SK-MEL-5 (cell line): ENCODE results near the gene UNCX. TPM values are rescaled to one million over a fixed set of nuclear protein-coding genes. Genes with fewer than 3 reads are reported as not detected.
"Not testable (repeated sequence)": the region's sequence is repeated elsewhere in the genome, so short reads cannot be mapped to it uniquely, and the experiment has no call there.

Experiments
- DNase-seq: peaks from one replicate; pipeline ENCODE4 v3.0.0-alpha.2; 2016; ENCODE audit warnings: low read depth, low spot score
- in situ Hi-C: cut with HindIII; loops from 2 replicates; pipeline ENCODE4 v1.10.0; 2016; ENCODE audit warnings: low sequenced_read_pairs, high pct_unique_total_duplicates, low pct_unique_long_range_greater_than_20kb
- total RNA-seq: library from RNA; depleted of rRNA; stranded (reverse); fragments of >200 nt; shearing (Covaris generic); gene quantifications from 2 replicates; pipeline ENCODE4 v1.2.3, GENCODE V29; 2014

The UNCX gene
- total RNA-seq, 1 experiment from 2014 or later = not detected

DNA sequence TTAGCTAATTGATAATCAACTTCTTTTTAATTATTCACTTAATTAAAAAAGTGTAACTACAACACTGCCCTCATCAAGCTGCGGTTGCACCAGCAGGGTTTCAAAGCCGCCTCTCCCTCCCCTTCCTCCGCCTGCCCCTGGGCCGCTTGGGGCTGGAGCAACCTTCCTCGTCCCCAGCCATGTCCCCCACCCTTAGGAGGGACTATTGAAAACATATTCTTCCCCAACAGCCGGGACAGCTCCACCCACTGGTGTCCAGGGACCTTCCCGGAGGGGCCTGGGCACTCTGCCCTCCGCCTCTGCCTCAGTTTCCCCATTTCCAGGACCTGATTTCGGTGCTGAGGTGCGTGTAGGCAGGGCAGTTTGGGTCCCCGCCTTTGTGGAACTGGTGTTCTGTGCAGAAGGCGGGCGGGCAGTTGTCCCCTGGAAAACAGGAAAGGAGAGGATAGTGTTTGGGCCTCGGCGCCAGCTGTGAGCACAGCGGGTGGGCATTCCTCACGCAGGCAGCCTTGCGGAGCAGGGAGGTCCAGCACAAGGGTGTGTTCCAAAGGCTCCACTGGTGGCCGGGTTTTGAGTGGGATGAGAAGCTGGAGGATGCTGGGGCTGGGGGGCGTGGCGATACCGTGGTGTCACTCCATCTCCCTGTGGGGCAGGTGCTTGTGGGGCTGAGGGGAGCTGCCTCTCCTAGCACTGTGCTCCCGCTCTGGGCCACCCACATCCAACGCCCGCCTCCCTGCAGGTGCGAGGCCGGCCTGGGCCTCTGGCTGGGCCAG is 15.7 kb downstream of the UNCX start:
- DNase-seq = no peak
- in situ Hi-C loops = no loop called here

DNA sequence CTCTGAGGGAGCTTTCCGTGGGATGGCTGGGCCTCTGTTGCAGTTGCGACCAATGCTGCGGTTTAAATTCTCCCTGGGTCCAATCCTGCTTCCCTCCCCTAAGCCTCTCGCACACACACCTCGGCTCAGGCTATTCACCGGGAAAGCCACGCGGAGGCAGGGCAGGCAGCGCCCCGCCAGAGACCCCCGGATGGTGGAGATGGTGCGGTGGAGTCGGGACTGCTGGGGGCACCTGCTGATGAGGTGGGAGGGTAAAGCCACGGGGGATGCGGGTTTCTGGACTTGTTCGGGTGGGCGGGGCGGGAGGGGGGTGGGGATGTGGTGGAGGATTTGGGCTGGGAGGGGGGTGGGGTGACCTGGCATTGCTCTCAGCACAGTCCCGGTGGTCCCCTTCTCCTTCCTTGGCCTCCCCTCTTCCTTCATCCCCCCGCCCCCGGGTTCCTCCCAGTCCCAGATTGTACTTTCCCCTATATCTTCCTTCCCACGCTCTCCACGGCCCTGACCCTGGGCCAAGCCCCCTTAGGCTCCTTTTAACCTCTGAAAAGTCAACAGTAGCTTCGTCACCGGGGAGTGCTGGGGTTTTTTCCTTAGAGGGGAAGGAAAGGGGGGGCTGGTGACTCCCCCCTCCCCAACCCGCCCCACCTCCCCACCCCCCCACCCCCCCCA is 16.4 kb downstream of the UNCX start:
- DNase-seq = no peak
- in situ Hi-C loops = no loop called here

GRCh38 chr7:1249731-1250130 is 17.1 kb downstream of the UNCX start:
- no peak for DNase-seq
- in situ Hi-C loops = no loop called here

DNA sequence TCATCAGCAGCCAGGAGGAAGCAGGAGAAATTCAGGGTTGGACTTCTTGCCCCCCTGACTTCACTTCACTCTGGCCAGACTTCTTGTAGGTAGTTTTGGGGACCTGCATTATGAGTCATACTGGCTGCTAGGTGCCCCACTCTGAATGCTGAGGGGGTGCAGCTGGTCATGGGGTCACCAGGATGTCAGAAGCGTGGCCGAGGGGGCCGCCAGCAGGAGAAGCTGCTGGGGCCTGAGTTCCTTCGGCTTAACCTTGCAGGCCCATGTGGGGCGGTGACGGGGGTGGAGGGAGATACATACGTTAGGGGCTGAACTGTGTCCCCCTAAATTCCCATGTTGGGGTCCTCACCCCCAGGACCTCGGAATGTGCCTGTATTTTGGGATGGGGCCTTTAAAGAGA is 18.2 kb downstream of the UNCX start:
- no peak for DNase-seq
- in situ Hi-C loops = no loop called here

- no peak for DNase-seq
- in situ Hi-C loops = no loop called here
Observed at GRCh38 chr7:1251796-1252539, 19.3 kb downstream of the UNCX start.

- no peak for DNase-seq
- in situ Hi-C loops = no loop called here
Observed at GRCh38 chr7:1252540-1253090, 19.9 kb downstream of the UNCX start.

DNA sequence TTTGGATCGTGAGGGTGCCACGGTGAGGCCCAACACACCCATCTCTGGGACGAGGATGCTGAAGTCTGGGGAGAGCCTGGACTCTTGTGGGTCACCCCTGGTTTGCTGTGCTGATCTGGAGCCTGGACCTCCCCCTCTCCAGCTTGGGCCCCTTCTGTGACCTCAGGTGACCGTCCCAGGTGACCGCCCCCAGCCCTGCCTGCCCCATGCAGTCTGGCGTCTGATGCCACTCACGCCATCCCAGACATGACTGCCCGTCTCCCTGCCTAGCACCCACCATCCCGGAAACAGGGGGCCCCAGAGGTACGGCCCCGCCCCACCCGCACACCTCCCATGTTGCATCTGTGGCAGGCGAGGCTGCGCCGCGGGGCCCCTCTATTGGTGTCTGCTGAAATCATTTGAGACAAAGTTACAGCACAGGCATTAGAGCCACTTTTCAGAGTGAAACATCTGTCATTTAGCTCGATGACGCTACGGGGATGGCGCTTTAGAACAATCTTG is 21.1 kb downstream of the UNCX start:
- no peak for DNase-seq
- in situ Hi-C loops = no loop called here

- in situ Hi-C loops = no loop called here
- no peak for DNase-seq
Observed at GRCh38 chr7:1254281-1255079, 21.8 kb downstream of the UNCX start.

DNA sequence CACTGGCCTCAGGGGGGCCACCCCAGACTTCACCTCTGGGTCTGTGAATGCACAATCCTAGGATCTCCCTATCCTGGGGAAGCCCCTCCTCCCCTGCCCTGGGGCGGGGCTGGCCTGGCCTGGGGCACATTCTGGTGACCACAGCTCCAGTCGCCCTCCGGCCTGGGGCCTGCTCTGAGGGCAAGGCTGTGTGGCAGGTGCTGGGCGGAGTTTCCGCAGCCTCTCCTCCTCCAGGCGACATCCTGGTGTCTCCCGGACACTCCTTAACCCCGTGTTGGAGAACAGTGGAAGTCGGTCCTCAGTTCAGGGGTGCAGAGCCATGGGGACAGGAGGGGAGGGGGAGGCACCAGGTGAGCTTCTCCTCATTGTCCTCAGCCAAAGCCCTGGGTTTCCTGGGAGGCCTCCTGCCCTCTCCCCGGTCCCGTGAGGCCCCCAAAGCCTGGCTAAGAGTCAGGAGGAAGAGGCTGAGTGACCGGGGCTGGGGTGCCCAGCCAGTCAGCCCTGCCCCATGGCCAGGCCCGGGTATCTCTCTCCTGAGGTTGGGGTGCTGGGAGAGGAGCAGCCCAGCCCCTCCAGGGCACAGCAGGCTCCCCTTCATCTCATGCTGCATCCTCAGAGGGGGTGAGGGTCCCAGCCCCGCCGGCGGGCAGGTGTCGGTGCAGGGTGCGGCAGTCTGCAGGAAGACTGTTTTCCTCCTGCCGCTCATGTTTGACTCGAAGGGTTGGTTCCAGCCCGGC is 22.6 kb downstream of the UNCX start:
- in situ Hi-C loops = no loop called here
- no peak for DNase-seq

DNA sequence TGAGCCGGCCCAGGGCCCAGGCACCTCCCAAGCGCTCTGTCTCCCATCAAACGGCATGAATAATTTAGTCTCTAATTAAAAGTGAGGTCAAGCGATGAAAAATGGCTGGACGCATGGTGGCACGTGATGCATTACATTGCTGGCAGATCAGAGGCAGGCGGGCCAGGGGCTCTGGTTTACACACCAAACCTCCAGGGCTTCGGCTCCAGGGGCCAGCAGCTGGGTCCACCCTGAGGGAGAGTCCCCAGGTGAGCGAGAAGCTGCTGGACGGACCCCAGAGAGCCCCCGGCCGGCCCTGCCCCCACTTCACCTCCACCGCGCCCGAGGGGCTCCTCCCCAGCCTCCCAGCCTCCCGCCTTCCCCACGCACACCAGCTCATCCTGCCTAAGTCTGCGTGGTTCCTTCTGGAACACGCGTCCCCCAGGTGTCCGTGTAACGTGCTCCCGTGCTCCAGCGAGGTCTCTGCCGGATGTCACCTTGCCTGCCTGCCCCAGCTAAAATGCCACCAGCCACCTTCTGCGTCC is 23.2 kb downstream of the UNCX start:
- in situ Hi-C loops = no loop called here
- DNase-seq = no peak

- DNase-seq = no peak
- in situ Hi-C loops = no loop called here
Observed at GRCh38 chr7:1256621-1257020, 23.9 kb downstream of the UNCX start.

- DNase-seq = no peak
- in situ Hi-C loops = no loop called here
Observed at GRCh38 chr7:1257221-1257620, 24.5 kb downstream of the UNCX start.

- DNase-seq = no peak
- in situ Hi-C loops = no loop called here
Observed at GRCh38 chr7:1257863-1258262, 25.2 kb downstream of the UNCX start.

DNA sequence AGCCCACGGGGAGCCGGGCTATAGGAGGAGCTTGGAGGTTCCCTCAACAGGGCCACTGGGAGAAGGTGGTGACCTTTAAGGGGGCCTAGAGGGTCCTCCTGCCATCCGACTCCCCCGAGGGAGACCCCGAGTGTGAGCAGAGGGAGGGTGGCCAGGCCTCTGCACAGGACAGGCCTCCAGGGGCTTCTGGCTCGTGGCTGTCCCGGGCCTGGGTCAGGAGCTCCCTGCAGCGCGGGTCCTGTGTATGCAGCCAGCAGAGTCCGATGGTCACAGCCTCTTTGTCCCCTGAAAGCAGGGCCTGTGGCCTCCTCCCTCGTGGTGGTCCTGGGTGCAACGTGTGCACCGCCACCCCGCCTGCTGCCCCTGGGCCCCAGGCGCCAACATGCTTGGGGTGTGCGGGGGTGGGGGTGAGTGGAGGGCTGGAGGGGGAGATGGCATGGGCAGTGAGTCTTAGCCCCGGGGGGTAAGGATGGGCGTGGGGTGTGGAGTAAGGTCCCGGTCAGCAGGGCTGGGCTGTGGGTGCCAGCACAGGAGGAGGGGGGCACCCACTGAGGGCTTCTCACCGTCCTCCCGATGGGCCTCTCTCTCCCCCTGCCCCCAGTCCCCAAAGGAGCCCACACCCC is 27.1 kb downstream of the UNCX start:
- in situ Hi-C loops = no loop called here
- no peak for DNase-seq

GRCh38 chr7:1260244-1260635 is 27.6 kb downstream of the UNCX start:
- no peak for DNase-seq
- in situ Hi-C loops = no loop called here

- in situ Hi-C loops, DNase-seq: not testable (repeated sequence)
Observed at GRCh38 chr7:1261036-1261435, 28.4 kb downstream of the UNCX start.
